A673 (cell line): ENCODE results near the gene MKS1. TPM values are rescaled to one million over a fixed set of nuclear protein-coding genes. Genes with fewer than 3 reads are reported as not detected.

ENCODE experiments used
- BruUV-seq: library from RNA; stranded (reverse); fragments of 400-500 nt; replicated peaks from 2 replicates; lab custom pipeline; 2021; lab: Mats Ljungman, UMichigan
- CTCF ChIA-PET: fragments of 300-600 bp; sonication (Branson Sonifier 250); formaldehyde crosslinking; loops from one replicate; lab custom pipeline; 2022; ENCODE audit warnings: antibody characterized with exemption; lab: Charles Lee
- POLR2A ChIA-PET: fragments of 300-600 bp; sonication (Branson Sonifier 250); formaldehyde crosslinking; loops from one replicate; lab custom pipeline; 2022; ENCODE audit warnings: antibody characterized with exemption; ENCODE audit not compliant: low non-redundant PET; lab: Charles Lee
- DNase-seq: peaks from one replicate; pipeline ENCODE4 v3.0.0-alpha.2; 2015; ENCODE audit warnings: low spot score
- H3K27ac ChIP-seq: fragments of 200-600 bp; sonication (generic); 2 replicates; pipeline ENCODE4 v1.5.1; 2016; ENCODE audit warnings: mixed run types, low read depth, mild to moderate bottlenecking, mixed read lengths, antibody characterized with exemption, low read length; ENCODE audit not compliant: poor library complexity, severe bottlenecking
- H3K27me3 ChIP-seq: fragments of 200-600 bp; sonication (generic); replicated peaks from 2 replicates; pipeline ENCODE4 v1.6.1; 2017; ENCODE audit warnings: mixed run types, low read depth, mild to moderate bottlenecking, mixed read lengths, antibody characterized with exemption, low read length; ENCODE audit not compliant: insufficient read depth, poor library complexity
- H3K36me3 ChIP-seq: fragments of 200-600 bp; sonication (generic); 2 replicates; pipeline ENCODE4 v1.6.1; 2016; ENCODE audit warnings: mixed run types, mild to moderate bottlenecking, mixed read lengths, antibody characterized with exemption, low read length; ENCODE audit not compliant: insufficient read depth, poor library complexity, severe bottlenecking
- H3K4me1 ChIP-seq: fragments of 200-600 bp; sonication (generic); 2 replicates; pipeline ENCODE4 v1.6.1; 2017; ENCODE audit warnings: mixed run types, mild to moderate bottlenecking, mixed read lengths, antibody characterized with exemption, low read length; ENCODE audit not compliant: insufficient read depth, poor library complexity, severe bottlenecking
- H3K4me3 ChIP-seq: fragments of 200-600 bp; sonication (generic); 2 replicates; pipeline ENCODE4 v1.5.1; 2016; ENCODE audit warnings: low read depth, mixed run types, mild to moderate bottlenecking, mixed read lengths, low read length; ENCODE audit not compliant: poor library complexity, severe bottlenecking
- H3K9me3 ChIP-seq: fragments of 200-600 bp; sonication (generic); 2 replicates; pipeline ENCODE4 v1.6.1; 2016; ENCODE audit warnings: mixed run types, low read depth, mild to moderate bottlenecking, mixed read lengths, antibody characterized with exemption, low read length; ENCODE audit not compliant: poor library complexity, severe bottlenecking
- EZH2 ChIP-seq: fragments of 200-600 bp; sonication (generic); IDR thresholded peaks from 2 replicates; pipeline ENCODE4 v1.6.1; 2017; ENCODE audit warnings: borderline replicate concordance, low read depth, mild to moderate bottlenecking, mixed read lengths, antibody characterized with exemption, low read length; ENCODE audit not compliant: poor library complexity, severe bottlenecking
- intact Hi-C: fragments of 100-400 bp; cut with micrococcal nuclease; formaldehyde crosslinking; loops from one replicate; pipeline ENCODE4 v1.10.0; 2022; ENCODE audit not compliant: unreplicated experiment
- total RNA-seq: library from RNA; stranded (reverse); gene quantifications from 2 replicates; pipeline ENCODE4 v1.2.3, GENCODE V29; 2021
- TF ChIP-seq, protein P1 (sequence below): fragments of 300-800, 200-600 bp; sonication (generic); conservative IDR thresholded peaks from 2 replicates; pipeline ENCODE4 v1.5.1; 2017; ENCODE audit warnings: low read depth, mild to moderate bottlenecking, antibody characterized with exemption, low read length, moderate library complexity, mixed read lengths

Gene MKS1
- total RNA-seq, 1 experiment from 2014 or later = 28.1 TPM

GRCh38 chr17:58193641-58194255 is 25.3 kb downstream of the MKS1 start:
- ChIA-PET POLR2A (no interaction called here), CTCF (no interaction called here)
- no peaks in the 10 kb centered on the region for H3K36me3 ChIP-seq
- intact Hi-C loops = no loop called here
- peaks cover 6% of the 10 kb centered on the region for H3K27me3 ChIP-seq
- H3K27ac ChIP-seq = no peak overlapping the region
- H3K9me3 ChIP-seq = no peaks in the 10 kb centered on the region
- H3K4me1 ChIP-seq = peaks cover 12% of the 10 kb centered on the region
- no peak for DNase-seq
- H3K4me3 ChIP-seq = no peak overlapping the region
- no TSS peak for BruUV-seq
- no peak for TF ChIP-seq EZH2
- TF ChIP-seq, protein P1, sequence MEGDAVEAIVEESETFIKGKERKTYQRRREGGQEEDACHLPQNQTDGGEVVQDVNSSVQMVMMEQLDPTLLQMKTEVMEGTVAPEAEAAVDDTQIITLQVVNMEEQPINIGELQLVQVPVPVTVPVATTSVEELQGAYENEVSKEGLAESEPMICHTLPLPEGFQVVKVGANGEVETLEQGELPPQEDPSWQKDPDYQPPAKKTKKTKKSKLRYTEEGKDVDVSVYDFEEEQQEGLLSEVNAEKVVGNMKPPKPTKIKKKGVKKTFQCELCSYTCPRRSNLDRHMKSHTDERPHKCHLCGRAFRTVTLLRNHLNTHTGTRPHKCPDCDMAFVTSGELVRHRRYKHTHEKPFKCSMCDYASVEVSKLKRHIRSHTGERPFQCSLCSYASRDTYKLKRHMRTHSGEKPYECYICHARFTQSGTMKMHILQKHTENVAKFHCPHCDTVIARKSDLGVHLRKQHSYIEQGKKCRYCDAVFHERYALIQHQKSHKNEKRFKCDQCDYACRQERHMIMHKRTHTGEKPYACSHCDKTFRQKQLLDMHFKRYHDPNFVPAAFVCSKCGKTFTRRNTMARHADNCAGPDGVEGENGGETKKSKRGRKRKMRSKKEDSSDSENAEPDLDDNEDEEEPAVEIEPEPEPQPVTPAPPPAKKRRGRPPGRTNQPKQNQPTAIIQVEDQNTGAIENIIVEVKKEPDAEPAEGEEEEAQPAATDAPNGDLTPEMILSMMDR = 0 out of 2 replicates have a peak, but pooled peaks have one; percentile 21

DNA sequence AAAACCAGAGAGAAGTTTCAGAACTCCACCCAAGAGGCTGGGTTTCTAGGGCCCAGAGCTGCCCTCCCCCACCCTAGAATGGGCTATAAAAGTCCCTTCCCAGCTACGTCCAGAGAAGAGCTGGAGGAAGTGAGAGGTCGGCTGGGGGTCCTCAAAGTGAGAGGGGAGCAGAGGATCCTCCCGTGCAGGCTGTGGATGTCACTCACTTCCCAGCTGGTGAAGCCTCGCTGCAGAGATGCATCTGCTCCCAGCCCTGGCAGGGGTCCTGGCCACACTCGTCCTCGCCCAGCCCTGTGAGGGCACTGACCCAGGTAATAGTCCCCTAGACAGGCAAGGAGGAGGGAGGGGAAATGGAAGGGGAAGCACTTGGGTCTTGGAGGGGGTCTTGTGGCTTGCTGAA is 26.4 kb downstream of the MKS1 start, which contains the start of gene EPX:
Gene EPX (plus strand): TSS at position 115 of the 400 bp plus-strand sequence. CDS start 121 bp downstream, at position 236.
- Histone ChIP-seq H3K4me3 (no peak within 1 kb of the TSS), H3K4me1 (peaks cover 12% of the 10 kb centered on the region), H3K9me3 (no peaks in the 10 kb centered on the region), H3K36me3 (no peaks in the 10 kb centered on the region), H3K27me3 (peaks cover 6% of the 10 kb centered on the region), H3K27ac (no peak within 1 kb of the TSS)
- TF ChIP-seq, protein P1 = no peak
- TF ChIP-seq EZH2 = no peak
- intact Hi-C loops = no loop called here
- POLR2A ChIA-PET = no interaction called here
- DNase-seq = no peak
- CTCF ChIA-PET = no interaction called here
- BruUV-seq = no TSS peak

- H3K4me3 ChIP-seq = no peak overlapping the region
- intact Hi-C loops = no loop called here
- H3K36me3 ChIP-seq = no peaks in the 10 kb centered on the region
- H3K9me3 ChIP-seq = no peaks in the 10 kb centered on the region
- POLR2A ChIA-PET = no interaction called here
- H3K27me3 ChIP-seq = peaks cover 1% of the 10 kb centered on the region
- peaks cover 12% of the 10 kb centered on the region for H3K4me1 ChIP-seq
- BruUV-seq = no TSS peak
- CTCF ChIA-PET = no interaction called here
- no peak overlapping the region for H3K27ac ChIP-seq
- TF ChIP-seq, protein P1 = no peak
- no peak for TF ChIP-seq EZH2
- DNase-seq = no peak
Observed at GRCh38 chr17:58191241-58191896, 27.7 kb downstream of the MKS1 start.
